Endothelial cell of umbilical vein (primary cell): ENCODE data around the gene LHFPL6. TPM values are rescaled to one million over a fixed set of nuclear protein-coding genes. Genes with fewer than 3 reads are reported as not detected.
"Not testable (repeated sequence)": the region's sequence is repeated elsewhere in the genome, so short reads cannot be mapped to it uniquely, and the experiment has no call there.

Experiments used
- BruUV-seq: library from RNA; stranded (reverse); fragments of 400-500 nt; replicated peaks from 2 replicates; lab custom pipeline; 2021; lab: Mats Ljungman, UMichigan
- CTCF ChIA-PET: fragments of 300-600, 350-600 bp; sonication (Branson Sonifier 250); formaldehyde crosslinking; loops from one replicate; lab custom pipeline; 2021; ENCODE audit warnings: antibody characterized with exemption, inconsistent platforms; lab: Charles Lee
- POLR2A ChIA-PET: fragments of 300-600, 350-600 bp; sonication (Branson Sonifier 250); formaldehyde crosslinking; loops from one replicate; lab custom pipeline; 2021; ENCODE audit warnings: antibody characterized with exemption, inconsistent platforms; lab: Charles Lee
- DNase-seq: peaks from one replicate; pipeline ENCODE4 v3.0.0-alpha.2; 2011; ENCODE audit warnings: low read depth, low spot score
- FAIRE-seq: peaks from 2 replicates; lab custom pipeline; 2011; peaks lifted over from hg19 to GRCh38; lab: Jason Lieb, UNC
- H2AFZ ChIP-seq: 2 replicates; pipeline ENCODE4 v1.6.0; 2012; ENCODE audit warnings: low read depth, low read length, control low read depth, inconsistent platforms
- H3K27ac ChIP-seq: 2 replicates; pipeline ENCODE4 v1.5.1; 2011; ENCODE audit warnings: low read depth, mild to moderate bottlenecking, control low read depth, low read length, moderate library complexity; ENCODE audit not compliant: insufficient read depth
- H3K27me3 ChIP-seq, 2 experiments: 2 replicates each; pipeline versions ENCODE4 v1.6.0 to v1.6.1; 2011; ENCODE audit warnings: low read length in 2 of 2, mixed read lengths in 1 of 2; ENCODE audit not compliant: control insufficient read depth in 2 of 2, insufficient read depth in 2 of 2
- H3K36me3 ChIP-seq, 2 experiments: 2 replicates in 1 of 2; 3 replicates in 1 of 2; pipeline ENCODE4 v1.5.1; 2011; ENCODE audit warnings: low read length in 2 of 2, mild to moderate bottlenecking in 1 of 2, moderate library complexity in 1 of 2; ENCODE audit not compliant: control insufficient read depth in 2 of 2, insufficient read depth in 2 of 2; ENCODE audit errors: extremely low read depth in 1 of 2
- H3K4me1 ChIP-seq: 3 replicates; pipeline ENCODE4 v1.5.1; 2011; ENCODE audit warnings: mild to moderate bottlenecking, low read length; ENCODE audit not compliant: control insufficient read depth, insufficient read depth; ENCODE audit errors: extremely low read depth
- H3K4me2 ChIP-seq: 2 replicates; pipeline ENCODE4 v1.6.1; 2011; ENCODE audit warnings: low read length, control low read depth, mixed read lengths; ENCODE audit not compliant: insufficient read depth
- H3K4me3 ChIP-seq, 3 experiments: fragments of 200-600 bp in 1 of 3; sonication (generic), shearing (Covaris generic) in 1 of 3; replicated peaks in 1 of 3; 2 replicates each; pipeline ENCODE4 v1.5.1; 2011 to 2016; ENCODE audit warnings: control low read depth in 3 of 3, low read length in 3 of 3, mild to moderate bottlenecking in 2 of 3, inconsistent platforms in 1 of 3, low read depth in 1 of 3, moderate library complexity in 1 of 3; ENCODE audit not compliant: insufficient read depth in 1 of 3
- H3K79me2 ChIP-seq: 2 replicates; pipeline ENCODE4 v1.6.0; 2012; ENCODE audit warnings: low read length, inconsistent platforms; ENCODE audit not compliant: control insufficient read depth, insufficient read depth
- H3K9ac ChIP-seq: replicated peaks from 2 replicates; pipeline ENCODE3; 2011; ENCODE audit warnings: low read length, control low read depth; ENCODE audit not compliant: insufficient read depth; ENCODE audit errors: extremely low read depth
- H3K9me1 ChIP-seq: replicated peaks from 3 replicates; pipeline ENCODE4 v1.6.0; 2011; ENCODE audit warnings: mild to moderate bottlenecking, low read length; ENCODE audit not compliant: control insufficient read depth, insufficient read depth; ENCODE audit errors: extremely low read depth
- H3K9me3 ChIP-seq: replicated peaks from 2 replicates; pipeline ENCODE4 v1.5.1; 2012; ENCODE audit warnings: low read length, inconsistent platforms; ENCODE audit not compliant: control insufficient read depth, insufficient read depth
- H4K20me1 ChIP-seq: replicated peaks from 2 replicates; pipeline ENCODE3; 2011; ENCODE audit warnings: mild to moderate bottlenecking, low read length; ENCODE audit not compliant: control insufficient read depth, insufficient read depth; ENCODE audit errors: extremely low read depth
- EZH2 ChIP-seq: IDR thresholded peaks from 2 replicates; pipeline ENCODE4 v1.6.1; 2012; ENCODE audit warnings: borderline replicate concordance, low read depth, mild to moderate bottlenecking, moderate library complexity, low read length, inconsistent platforms; ENCODE audit not compliant: severe bottlenecking
- GATA2 ChIP-seq: IDR thresholded peaks from 2 replicates; pipeline ENCODE4 v1.7.0; 2011; ENCODE audit warnings: low read depth, mild to moderate bottlenecking, moderate library complexity, mixed read lengths, low read length; ENCODE audit not compliant: insufficient read length, insufficient read depth
- JUN ChIP-seq: IDR thresholded peaks from 2 replicates; pipeline ENCODE4 v1.6.1; 2011; ENCODE audit warnings: borderline replicate concordance, low read depth; ENCODE audit not compliant: insufficient read length, insufficient read depth
- MAX ChIP-seq: IDR thresholded peaks from 2 replicates; pipeline ENCODE4 v1.6.1; 2011; ENCODE audit not compliant: insufficient read depth, insufficient read length
- POLR2A ChIP-seq: IDR thresholded peaks from 2 replicates; pipeline ENCODE4 v1.6.1; 2012; ENCODE audit warnings: low read depth, mild to moderate bottlenecking, control low read depth, low read length
- dilution Hi-C: fragments of 300-500 bp; cut with MboI; formaldehyde crosslinking; loops from one replicate; pipeline ENCODE4 v1.15.0; 2019; ENCODE audit warnings: low sequenced_read_pairs; ENCODE audit not compliant: extremely low pct_ligation_motif_present
- intact Hi-C: fragments of 100-400 bp; cut with micrococcal nuclease; formaldehyde crosslinking; loops from one replicate; pipeline ENCODE4 v1.10.0; 2022
- polyA plus RNA-seq, 4 experiments: library from polyadenylated mRNA; depleted of rRNA in 3 of 4; stranded (reverse) in 3 of 4; unstranded in 1 of 4; fragments of >200 nt; gene quantifications; 2 replicates each; pipeline versions ENCODE4 v1.2.1 to v1.2.3, GENCODE V29; 2011 to 2012; ENCODE audit warnings: missing spikeins in 1 of 4
- total RNA-seq: library from RNA; stranded (reverse); gene quantifications from 2 replicates; pipeline ENCODE4 v1.2.3, GENCODE V29; 2021

LHFPL6 gene
- total and polyA plus RNA-seq, 2 donors (not counting 3 experiments of a cell fraction or from before 2014, with no cell fraction given) = 17.5 to 19.4 TPM

- intact Hi-C loops (no loop called here), dilution Hi-C loops (no loop called here)
- DNase-seq (no peak), FAIRE-seq (no peak)
- Histone ChIP-seq H3K4me3 (no peak overlapping the region), H3K9me1 (no peaks in the 10 kb centered on the region), H3K9me3 (no peaks in the 10 kb centered on the region), H3K4me1 (no peaks in the 10 kb centered on the region), H3K27me3 (no peaks in the 10 kb centered on the region), H3K9ac (no peak overlapping the region), H3K36me3 (no peaks in the 10 kb centered on the region), H4K20me1 (no peaks in the 10 kb centered on the region), H2AFZ (no peak overlapping the region), H3K79me2 (no peaks in the 10 kb centered on the region), H3K4me2 (no peak overlapping the region), H3K27ac (no peak overlapping the region)
- TF ChIP-seq GATA2 = no peak
- no peak for TF ChIP-seq EZH2
- BruUV-seq = no TSS peak
- ChIA-PET CTCF (no interaction called here), POLR2A (no interaction called here)
Observed at GRCh38 chr13:39345982-39346381, 257.0 kb downstream of the LHFPL6 start.

DNA sequence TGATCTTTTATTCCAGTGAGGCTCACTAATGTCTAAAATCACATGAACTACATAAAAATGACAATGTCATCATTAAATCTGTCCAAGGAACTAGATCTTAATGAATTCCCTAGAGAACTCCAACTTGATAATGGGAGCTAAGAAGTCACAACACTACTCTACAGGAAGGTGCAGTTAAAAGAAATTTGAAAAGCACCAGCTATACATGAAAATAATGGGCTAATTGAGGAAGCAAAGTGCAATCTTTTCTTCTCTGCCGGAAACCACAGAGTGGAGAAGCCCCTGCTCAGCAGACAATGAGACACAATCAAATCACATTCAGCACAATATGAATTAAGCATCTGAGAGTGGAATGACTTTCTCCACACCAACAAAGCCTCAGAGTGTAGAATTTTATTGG is 261.7 kb downstream of the LHFPL6 start:
- Histone ChIP-seq H3K27me3 (no peaks in the 10 kb centered on the region), H3K9ac (no peak overlapping the region), H3K36me3 (no peaks in the 10 kb centered on the region), H3K4me3 (no peak overlapping the region), H3K79me2 (no peaks in the 10 kb centered on the region), H3K9me3 (no peaks in the 10 kb centered on the region), H3K4me1 (no peaks in the 10 kb centered on the region), H2AFZ (no peak overlapping the region), H4K20me1 (no peaks in the 10 kb centered on the region), H3K4me2 (no peak overlapping the region), H3K9me1 (no peaks in the 10 kb centered on the region), H3K27ac (no peak overlapping the region)
- no TSS peak for BruUV-seq
- POLR2A ChIA-PET = no interaction called here
- FAIRE-seq = no peak
- CTCF ChIA-PET = interaction anchor here (1.0 to 1.3 kb wide), 3 partner anchors 39 to 275 kb away, joined by 3 to 4 read pairs (median 3); no protein-coding TSS in a partner anchor
- dilution Hi-C loops (no loop called here), intact Hi-C loops (no loop called here)
- TF ChIP-seq MAX (no peak), EZH2 (no peak), POLR2A (no peak), JUN (no peak)
- no peak for DNase-seq

DNA sequence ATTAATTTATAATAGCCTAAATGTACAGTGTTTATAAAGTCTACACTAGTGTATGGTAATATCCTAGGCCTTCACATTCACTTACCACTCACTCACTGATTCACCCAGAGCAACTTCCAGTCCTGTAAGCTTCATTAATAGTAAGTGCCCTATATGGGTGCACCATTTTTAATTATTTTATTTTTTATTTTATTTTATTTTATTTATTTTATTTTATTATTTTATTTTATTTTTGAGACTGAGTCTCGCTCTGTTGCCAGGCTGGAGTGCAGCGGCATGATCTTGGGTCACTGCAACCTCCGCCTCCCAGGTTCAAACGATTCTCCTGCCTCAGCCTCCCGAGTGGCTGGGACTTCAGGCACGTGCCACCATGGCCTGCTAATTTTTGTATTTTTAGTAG is 264.9 kb downstream of the LHFPL6 start:
- FAIRE-seq, H3K9me3 ChIP-seq, dilution Hi-C loops, H3K9ac ChIP-seq, H3K36me3 ChIP-seq, H3K4me2 ChIP-seq, BruUV-seq, H3K4me1 ChIP-seq, H3K79me2 ChIP-seq, H3K27ac ChIP-seq, intact Hi-C loops, H3K4me3 ChIP-seq, H2AFZ ChIP-seq, H3K9me1 ChIP-seq, H4K20me1 ChIP-seq, DNase-seq, H3K27me3 ChIP-seq, POLR2A ChIA-PET: not testable (repeated sequence)
- CTCF ChIA-PET = interaction anchor here (0.7 to 1.4 kb wide), 4 partner anchors 10 to 278 kb away, joined by 3 to 5 read pairs (median 4); no protein-coding TSS in a partner anchor
